ENCODE data around the gene GAA.

The GAA gene

GRCh38 chr17:80104956-80105375 is 3.6 kb downstream of the GAA start:
- no peak for DNase-seq

DNA sequence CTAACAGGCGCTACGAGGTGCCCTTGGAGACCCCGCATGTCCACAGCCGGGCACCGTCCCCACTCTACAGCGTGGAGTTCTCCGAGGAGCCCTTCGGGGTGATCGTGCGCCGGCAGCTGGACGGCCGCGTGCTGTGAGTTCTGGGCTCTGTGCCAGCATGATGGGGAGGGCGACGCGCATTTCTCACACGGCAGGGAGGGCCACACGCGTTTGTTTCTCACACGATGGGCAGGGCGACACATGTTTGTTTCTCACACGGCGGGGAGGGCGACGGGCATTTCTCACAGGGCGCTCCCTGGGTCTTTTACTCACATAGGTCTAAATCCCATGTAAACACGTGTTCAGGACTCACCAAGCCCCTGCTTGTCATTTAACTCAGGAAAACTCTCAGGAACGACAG is 4.4 kb downstream of the GAA start:
- no peak for DNase-seq

- no peak for DNase-seq
Observed at GRCh38 chr17:80106176-80106575, 4.8 kb downstream of the GAA start.

DNA sequence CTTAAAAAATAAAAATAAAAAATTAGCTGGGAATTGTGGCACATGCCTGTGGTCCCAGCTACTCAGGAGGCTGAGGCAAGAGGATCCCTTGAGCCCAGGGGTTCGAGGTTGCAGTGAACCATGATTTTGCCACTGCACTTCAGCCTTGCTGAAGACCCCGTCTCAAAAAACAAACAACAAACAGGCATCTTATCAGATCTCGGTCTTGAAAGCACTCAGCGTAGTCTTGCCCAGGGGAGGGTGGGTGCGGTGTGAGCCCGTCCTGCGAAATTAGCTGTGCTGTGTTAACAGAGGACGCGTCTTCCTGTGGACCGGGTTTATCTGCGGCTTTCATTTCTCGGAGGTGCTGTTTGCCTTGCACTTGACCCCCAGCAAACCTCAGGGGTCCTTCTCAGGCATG is 5.4 kb downstream of the GAA start:
- DNase-seq = no peak

- DNase-seq = no peak
Observed at GRCh38 chr17:80107231-80108021, 6.0 kb downstream of the GAA start.

- DNase-seq = no peak
Observed at GRCh38 chr17:80108036-80108971, 6.9 kb downstream of the GAA start.

- no peak for DNase-seq
Observed at GRCh38 chr17:80109066-80109660, 7.8 kb downstream of the GAA start.

- DNase-seq = no peak
Observed at GRCh38 chr17:80109713-80110446, 8.5 kb downstream of the GAA start.

DNA sequence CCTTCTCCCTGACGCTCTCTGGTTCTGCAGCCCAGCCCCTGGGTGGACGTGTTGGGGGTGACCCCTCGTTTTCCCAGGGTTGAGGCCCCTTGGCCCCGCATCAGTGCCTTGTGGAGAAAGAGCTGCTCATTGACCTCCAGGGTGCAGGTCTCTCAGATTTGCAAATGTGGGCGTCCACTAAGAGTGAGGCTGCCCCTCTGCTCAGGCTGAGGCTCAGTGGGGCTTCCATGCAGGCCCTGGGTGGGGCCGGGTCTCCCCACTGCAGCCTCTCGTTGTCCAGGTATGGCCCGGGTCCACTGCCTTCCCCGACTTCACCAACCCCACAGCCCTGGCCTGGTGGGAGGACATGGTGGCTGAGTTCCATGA is 9.0 kb downstream of the GAA start:
- no peak for DNase-seq

- DNase-seq = no peak
Observed at GRCh38 chr17:80110927-80111701, 9.7 kb downstream of the GAA start.

DNA sequence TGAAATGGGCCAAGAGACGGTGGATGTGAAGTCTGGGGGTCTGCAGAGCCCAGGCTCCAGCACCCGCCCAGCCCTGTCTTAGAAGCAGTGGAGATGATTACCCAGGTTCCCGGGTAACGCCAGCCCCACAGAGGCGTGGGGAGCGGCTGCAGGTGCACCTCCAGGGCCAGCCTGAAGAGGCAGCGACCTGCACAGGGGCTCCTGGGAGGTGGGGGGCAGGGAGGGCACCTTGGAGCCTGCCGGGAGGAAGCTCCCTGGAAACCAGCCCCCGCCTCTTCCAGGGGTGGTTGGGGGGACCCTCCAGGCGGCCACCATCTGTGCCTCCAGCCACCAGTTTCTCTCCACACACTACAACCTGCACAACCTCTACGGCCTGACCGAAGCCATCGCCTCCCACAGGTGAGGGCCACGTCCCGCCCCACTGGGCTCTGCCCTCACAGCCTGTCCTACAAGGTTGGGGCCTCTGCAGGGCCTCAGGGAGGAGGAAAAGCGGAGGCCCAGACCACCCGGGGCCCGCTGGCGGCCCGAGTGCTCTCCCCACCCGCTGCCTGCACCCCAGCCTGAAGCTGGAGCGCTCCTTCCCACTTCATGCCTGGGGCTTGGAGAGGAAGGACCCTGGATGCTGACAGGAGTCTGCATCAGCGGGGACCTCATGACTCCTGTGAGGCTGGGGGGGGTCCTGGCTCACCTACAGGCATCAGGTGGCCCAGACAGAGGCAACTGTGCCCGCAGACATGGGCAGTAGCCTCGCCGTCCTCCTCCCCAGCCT is 10.5 kb downstream of the GAA start:
- no peak for DNase-seq

DNA sequence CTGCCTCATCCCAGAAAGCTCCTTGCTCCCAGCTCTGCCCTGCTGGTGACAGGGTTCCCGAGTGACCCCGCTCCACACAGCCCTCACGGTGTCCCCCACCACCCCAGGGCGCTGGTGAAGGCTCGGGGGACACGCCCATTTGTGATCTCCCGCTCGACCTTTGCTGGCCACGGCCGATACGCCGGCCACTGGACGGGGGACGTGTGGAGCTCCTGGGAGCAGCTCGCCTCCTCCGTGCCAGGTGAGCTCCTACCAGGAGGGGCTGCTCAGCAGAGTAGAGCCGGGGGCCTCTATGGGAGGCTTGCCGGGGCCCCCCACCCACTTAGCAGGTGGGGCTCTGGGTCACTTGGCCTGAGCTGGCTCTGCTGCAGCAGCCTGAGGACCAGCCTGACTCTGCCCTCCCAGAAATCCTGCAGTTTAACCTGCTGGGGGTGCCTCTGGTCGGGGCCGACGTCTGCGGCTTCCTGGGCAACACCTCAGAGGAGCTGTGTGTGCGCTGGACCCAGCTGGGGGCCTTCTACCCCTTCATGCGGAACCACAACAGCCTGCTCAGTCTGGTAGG is 11.2 kb downstream of the GAA start:
- no peak for DNase-seq

DNA sequence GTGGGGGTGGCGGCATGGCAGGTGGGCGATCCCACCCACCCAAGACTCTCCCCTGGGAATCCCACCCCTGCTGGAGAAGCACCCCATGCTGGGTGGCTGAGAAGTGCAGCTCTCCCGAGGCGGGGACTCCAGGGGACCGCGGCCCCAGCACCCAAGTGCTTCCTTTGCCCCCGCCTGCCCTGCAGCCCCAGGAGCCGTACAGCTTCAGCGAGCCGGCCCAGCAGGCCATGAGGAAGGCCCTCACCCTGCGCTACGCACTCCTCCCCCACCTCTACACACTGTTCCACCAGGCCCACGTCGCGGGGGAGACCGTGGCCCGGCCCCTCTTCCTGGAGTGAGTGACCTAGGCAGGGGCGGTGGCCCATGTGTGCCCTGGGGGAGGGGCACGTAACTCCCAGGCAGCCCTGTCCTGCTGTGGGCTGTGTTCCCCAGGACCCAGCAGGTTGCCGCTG is 11.7 kb downstream of the GAA start:
- DNase-seq = no peak

DNA sequence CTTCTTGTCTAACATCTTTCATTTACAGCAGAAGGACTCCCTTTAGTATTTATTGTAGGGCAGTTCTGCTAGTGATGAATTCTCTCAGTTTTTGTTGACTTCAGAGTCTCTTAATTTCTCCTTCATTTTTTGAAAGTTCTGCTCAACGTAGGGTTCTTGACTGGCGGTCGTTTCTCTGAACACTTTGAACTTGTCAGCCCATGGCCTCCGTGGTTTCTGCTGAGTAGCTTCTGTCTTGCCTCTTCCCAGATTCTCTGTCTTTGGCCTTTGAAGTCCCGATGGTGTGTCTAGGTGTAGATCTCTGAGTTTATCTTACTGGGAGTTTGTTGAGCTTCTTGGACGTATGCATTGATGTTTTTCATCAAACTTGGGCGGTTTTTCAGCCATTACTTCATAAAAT is 13.4 kb downstream of the GAA start:
- no peak for DNase-seq

DNA sequence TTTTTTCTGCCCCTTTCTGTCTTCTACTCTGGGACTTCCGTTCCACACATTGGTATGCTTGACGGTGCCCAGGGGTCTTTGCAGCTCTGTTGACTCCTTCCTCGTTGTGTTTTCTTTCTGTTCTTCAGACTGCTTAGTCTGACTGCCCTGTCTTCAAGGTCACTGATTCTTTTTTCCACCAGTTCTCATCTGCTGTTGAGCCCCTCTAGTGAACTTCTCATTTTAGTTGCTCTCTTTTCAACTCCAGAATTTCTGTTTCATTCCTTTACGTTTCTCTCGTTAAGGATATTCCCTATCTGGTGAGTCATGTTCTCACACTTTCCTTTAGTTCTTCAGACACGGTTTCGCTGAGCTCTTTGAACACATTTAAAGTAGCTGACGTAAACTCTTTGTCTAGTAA is 13.8 kb downstream of the GAA start:
- no peak for DNase-seq

DNA sequence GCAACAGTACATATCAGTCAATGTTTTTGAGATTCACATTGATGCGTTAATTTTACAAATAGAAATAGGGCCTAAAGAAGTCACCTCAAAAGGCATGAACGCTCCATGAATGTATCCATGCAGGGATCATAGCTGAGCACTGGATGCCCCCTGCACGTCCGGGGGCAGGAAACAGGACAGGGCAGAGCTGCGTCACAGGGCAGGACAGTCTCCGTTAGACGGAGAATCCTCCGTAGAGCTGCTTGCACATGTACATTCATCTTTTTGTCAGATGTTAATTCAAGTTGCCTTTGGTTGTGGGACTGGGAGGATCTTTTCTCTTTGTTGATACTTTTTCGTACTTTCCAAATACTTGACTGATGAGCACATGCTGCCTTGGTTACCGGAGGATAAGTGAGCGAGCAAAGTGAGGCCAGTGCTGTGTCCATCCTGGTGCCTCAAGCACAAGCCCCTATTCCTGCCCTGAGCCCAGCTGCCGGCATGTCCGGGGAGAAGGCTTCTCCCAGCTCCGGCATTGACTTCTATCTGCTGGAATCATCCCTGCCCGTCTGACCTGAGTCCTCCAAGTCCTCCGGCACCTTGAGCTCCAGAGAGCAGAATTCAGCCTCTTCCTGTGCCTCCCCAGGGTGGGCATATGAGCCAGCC is 15.0 kb downstream of the GAA start:
- DNase-seq = no peak

- no peak for DNase-seq
Observed at GRCh38 chr17:80116921-80117380, 15.6 kb downstream of the GAA start.

DNA sequence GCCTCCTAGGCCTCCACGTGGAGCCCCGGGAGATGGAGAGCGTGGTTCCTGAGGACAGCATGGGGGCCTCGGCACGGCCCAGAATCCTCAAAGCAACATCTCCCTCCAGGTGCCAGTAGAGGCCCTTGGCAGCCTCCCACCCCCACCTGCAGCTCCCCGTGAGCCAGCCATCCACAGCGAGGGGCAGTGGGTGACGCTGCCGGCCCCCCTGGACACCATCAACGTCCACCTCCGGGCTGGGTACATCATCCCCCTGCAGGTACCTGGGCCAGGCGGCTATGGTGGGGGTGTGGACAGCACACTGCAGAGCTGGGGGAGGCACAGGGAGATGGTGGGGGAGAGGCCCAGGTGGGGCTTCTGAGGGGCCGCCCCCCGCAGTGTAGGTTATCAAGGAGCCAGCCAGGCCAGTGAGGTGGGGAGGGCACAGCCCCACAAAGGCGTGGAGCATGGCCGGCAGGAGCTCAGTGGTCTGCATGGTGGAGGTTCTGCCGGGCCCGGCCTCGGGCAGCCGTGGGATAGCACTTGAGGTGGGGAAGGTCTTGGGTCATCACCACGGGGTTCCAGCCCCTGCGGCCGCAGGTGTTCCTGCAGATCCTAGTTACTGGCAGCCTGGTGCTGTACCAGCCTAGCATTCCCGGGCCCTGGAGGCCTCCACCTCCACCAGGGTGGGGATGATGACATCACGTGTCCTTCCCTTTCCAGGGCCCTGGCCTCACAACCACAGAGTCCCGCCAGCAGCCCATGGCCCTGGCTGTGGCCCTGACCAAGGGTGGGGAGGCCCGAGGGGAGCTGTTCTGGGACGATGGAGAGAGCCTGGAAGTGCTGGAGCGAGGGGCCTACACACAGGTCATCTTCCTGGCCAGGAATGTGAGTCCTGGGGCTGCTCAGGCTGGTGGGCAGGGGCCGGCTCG is 16.4 kb downstream of the GAA start:
- DNase-seq = no peak

DNA sequence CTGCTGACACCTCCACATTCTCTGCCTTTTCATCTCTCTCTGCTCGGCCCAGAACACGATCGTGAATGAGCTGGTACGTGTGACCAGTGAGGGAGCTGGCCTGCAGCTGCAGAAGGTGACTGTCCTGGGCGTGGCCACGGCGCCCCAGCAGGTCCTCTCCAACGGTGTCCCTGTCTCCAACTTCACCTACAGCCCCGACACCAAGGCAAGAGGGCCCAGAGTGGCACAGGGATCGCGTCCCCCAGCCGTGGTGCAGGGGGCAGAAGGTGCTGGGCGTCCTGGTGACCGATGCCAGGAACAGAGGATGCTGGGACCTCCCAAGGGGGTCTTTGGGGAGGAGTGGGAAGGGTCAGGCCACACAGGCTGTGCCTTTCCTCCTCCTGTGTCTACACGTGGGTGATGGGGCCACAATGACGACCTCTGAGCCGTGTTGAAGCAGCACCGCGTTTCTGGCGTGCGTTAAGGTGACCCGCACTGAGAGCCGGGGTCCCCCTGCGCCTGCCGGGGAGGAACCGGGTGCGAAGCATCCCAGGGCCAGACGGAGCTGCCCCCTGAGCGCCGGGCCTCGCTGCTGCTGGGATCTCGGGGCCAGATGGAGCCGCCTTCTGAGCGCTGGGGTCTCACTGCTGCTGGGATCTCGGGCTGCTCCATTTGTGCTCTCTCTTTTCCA is 17.4 kb downstream of the GAA start:
- DNase-seq = no peak
